Stimulated activated effector memory CD8-positive, alpha-beta T cell treated with anti-CD3 and anti-CD28 coated beads, Interleukin-12 subunit alpha, Interleukin-12 subunit beta, amount 100 ng/mL, for 72 hours (primary cell): ENCODE data around the gene SRSF2.
"Not testable (repeated sequence)": the region's sequence is repeated elsewhere in the genome, so short reads cannot be mapped to it uniquely, and the experiment has no call there.

Experiments used
- ATAC-seq: fragments of 150-1000 bp; cut with Tn5 transposase; 2 replicates; pipeline ENCODE4 v1.10.0; 2021
- DNase-seq, 2 donors: peaks; one replicate each; pipeline ENCODE4 v3.0.0; 2021 to 2022; ENCODE audit warnings: low spot score in 2 of 2
- H3K27ac Mint-ChIP-seq: one replicate; pipeline ENCODE4 v1.8.0; 2022; ENCODE audit warnings: mild to moderate bottlenecking, mixed read lengths
- H3K36me3 Mint-ChIP-seq: one replicate; pipeline ENCODE4 v1.8.0; 2022; ENCODE audit warnings: mild to moderate bottlenecking, mixed read lengths
- H3K4me1 Mint-ChIP-seq: one replicate; pipeline ENCODE4 v1.8.0; 2022; ENCODE audit warnings: mixed read lengths
- H3K4me3 Mint-ChIP-seq: one replicate; pipeline ENCODE4 v1.8.0; 2022; ENCODE audit warnings: mild to moderate bottlenecking, mixed read lengths
- H3K9me3 Mint-ChIP-seq: one replicate; pipeline ENCODE4 v1.8.0; 2022; ENCODE audit warnings: mixed read lengths

The SRSF2 gene

GRCh38 chr17:76702941-76703637 lies 34.0 kb downstream of the SRSF2 start:
- Mint-ChIP-seq H3K27ac (no peak overlapping the region), H3K4me1 (peaks cover 24% of the 10 kb centered on the region), H3K36me3 (peaks cover 4% of the 10 kb centered on the region), H3K9me3 (no peaks in the 10 kb centered on the region), H3K4me3 (no peak overlapping the region)
- no peak for ATAC-seq
- DNase-seq = no peak

DNA sequence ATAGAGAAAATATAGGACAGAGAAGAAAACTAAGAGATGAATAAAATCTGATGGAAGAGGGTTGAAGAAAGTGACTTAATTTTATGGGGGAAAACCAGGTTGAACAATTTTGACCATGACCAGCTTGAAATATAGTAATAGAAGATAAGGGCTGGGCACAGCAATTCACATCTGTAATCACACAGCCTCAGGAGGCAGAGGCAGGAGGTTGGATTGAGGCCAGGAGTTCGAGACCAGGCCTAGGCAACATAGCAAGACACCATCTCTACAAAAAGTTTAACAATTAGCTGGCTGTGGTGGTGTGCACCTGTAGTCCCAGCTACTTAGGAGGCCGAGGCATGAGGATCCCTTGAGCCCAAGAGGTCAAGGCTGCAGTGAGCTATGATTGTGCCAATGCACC lies 35.1 kb downstream of the SRSF2 start:
- DNase-seq = no peak
- H3K36me3 Mint-ChIP-seq = peaks cover 4% of the 10 kb centered on the region
- H3K9me3 Mint-ChIP-seq = no peaks in the 10 kb centered on the region
- peak overlapping the region; percentile 12 for H3K27ac Mint-ChIP-seq
- no peak overlapping the region for H3K4me3 Mint-ChIP-seq
- no peak for ATAC-seq
- H3K4me1 Mint-ChIP-seq = peaks cover 31% of the 10 kb centered on the region

- peaks cover 36% of the 10 kb centered on the region for H3K4me1 Mint-ChIP-seq
- H3K27ac Mint-ChIP-seq = peak overlapping the region; percentile 12
- peaks cover 4% of the 10 kb centered on the region for H3K36me3 Mint-ChIP-seq
- no peak overlapping the region for H3K4me3 Mint-ChIP-seq
- no peak for ATAC-seq
- DNase-seq = no peak
- no peaks in the 10 kb centered on the region for H3K9me3 Mint-ChIP-seq
Observed at GRCh38 chr17:76701471-76701967, 35.6 kb downstream of the SRSF2 start.

DNA sequence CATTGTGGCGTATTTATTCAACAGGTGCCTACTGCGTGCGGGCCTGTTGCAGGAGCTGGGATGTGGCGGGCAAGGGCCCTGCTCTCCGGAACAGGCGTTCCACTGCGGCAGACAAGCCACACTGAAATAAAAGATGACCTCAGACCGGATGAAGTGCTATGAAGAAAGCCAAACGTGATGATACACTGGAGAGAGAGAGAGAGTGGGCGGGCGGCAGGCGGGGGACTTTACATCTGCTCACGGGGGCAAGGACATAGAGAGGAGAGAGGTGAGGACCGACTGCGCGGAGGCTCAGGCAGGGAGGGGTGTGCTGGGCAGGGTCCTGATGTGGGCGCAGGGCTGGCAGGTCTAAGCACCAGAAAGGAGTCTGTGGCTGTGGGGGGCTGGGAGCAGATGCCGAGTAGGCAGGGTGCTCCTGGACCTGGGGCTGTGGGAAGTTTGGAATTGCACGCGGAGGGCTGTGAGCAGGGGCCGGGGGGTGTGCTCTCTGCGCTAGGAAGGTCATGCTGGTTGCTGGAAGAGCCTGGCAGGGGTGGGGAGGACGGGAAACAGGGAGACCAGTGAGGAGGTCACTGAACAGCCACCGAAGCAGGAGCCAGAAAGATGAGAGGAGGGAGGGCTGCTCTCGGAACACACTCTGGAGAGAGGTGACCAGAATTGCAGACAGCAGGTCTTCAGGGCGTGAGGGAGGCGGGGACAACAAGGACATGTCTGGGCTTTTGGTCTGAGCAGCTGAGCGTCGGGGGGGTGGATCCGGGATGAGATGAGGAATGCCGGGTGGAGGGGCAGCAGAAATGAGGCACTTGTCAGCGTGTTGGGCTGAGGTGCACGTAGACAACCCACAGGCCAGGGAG lies 36.3 kb downstream of the SRSF2 start:
- peaks cover 4% of the 10 kb centered on the region for H3K36me3 Mint-ChIP-seq
- DNase-seq (no peak), ATAC-seq (peak; percentile 79)
- no peaks in the 10 kb centered on the region for H3K9me3 Mint-ChIP-seq
- peaks cover 40% of the 10 kb centered on the region for H3K4me1 Mint-ChIP-seq
- peak overlapping the region; percentile 62 for H3K4me3 Mint-ChIP-seq
- H3K27ac Mint-ChIP-seq = peak overlapping the region; percentile 79

GRCh38 chr17:76700270-76700616 lies 36.9 kb downstream of the SRSF2 start:
- Mint-ChIP-seq H3K9me3 (no peaks in the 10 kb centered on the region), H3K27ac (peak overlapping the region; percentile 79), H3K36me3 (peaks cover 4% of the 10 kb centered on the region), H3K4me1 (peaks cover 46% of the 10 kb centered on the region), H3K4me3 (peak overlapping the region; percentile 62)
- no peak for DNase-seq
- ATAC-seq = peak; percentile 47

DNA sequence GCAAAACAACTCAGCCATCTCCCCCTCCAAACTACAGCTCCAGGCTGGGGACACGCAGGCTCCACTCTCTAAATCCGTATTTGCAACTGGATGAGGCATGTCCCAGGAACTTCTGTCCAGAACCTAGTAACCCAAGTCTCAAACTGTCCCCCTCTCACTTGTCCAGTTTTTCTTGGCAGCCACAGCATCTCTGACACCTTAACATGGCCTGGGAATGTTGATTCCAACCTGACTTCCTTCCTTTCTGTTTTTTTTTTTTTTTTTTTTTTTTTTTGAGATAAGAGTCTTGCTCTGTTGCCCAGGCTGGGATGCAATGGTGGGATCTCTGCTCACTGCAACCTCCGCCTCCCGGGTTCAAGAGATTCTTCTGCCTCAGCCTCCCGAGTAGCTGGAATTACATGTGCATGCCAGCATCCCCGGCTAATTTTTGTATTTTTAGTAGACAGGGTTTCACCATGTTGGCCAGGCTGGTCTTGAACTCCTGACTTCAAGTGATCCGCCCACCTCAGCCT lies 38.6 kb downstream of the SRSF2 start:
- not testable (repeated sequence) for H3K9me3 Mint-ChIP-seq, H3K4me3 Mint-ChIP-seq, H3K36me3 Mint-ChIP-seq, ATAC-seq, DNase-seq, H3K27ac Mint-ChIP-seq
- peaks cover 47% of the 10 kb centered on the region for H3K4me1 Mint-ChIP-seq

DNA sequence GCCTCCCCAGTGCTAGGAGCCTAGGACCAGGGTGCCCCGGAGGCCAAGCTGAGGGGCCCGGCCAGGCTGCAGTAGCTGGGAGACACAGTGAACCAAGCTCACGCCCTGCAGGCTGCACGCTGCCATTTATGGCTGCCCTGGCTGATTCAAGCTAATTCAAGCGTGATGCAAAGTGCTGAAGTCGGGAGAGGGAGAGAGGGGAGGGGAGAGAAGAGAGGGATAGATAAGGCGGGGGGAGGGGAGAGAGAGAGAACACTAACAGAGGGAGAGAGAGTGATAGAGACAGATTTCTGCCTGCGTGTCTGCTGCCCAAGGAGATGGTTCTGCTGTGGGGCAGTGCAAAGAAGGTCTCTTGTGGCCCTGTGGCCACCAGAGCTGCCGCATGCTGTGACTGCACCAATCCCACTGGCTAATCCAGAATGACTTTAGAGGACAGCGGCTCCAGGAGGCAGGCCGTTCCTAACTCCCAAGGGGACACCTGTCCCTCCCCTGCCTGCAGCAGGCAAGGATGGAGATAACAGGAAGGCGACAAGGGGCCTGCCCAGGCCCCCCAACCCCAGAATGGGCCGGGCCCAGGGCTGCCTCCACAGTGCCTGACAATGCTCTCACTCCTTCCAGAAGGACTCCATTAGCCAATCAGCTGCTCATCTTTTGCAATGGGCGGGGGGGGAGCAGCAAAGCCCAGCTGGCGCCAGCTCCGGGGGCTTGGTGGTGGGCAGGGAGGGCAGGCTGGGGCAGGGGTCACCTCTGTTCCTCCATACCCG lies 39.2 kb downstream of the SRSF2 start:
- ATAC-seq (no peak), DNase-seq (no peak)
- peaks cover 4% of the 10 kb centered on the region for H3K36me3 Mint-ChIP-seq
- H3K4me3 Mint-ChIP-seq = no peak overlapping the region
- no peaks in the 10 kb centered on the region for H3K9me3 Mint-ChIP-seq
- H3K27ac Mint-ChIP-seq = no peak overlapping the region
- H3K4me1 Mint-ChIP-seq = peaks cover 47% of the 10 kb centered on the region

GRCh38 chr17:76696763-76697701 lies 40.1 kb downstream of the SRSF2 start:
- peaks cover 47% of the 10 kb centered on the region for H3K4me1 Mint-ChIP-seq
- H3K36me3 Mint-ChIP-seq = peaks cover 4% of the 10 kb centered on the region
- no peak overlapping the region for H3K4me3 Mint-ChIP-seq
- ATAC-seq = peak; percentile 53
- H3K27ac Mint-ChIP-seq = peak overlapping the region; percentile 50
- no peaks in the 10 kb centered on the region for H3K9me3 Mint-ChIP-seq
- no peak for DNase-seq

DNA sequence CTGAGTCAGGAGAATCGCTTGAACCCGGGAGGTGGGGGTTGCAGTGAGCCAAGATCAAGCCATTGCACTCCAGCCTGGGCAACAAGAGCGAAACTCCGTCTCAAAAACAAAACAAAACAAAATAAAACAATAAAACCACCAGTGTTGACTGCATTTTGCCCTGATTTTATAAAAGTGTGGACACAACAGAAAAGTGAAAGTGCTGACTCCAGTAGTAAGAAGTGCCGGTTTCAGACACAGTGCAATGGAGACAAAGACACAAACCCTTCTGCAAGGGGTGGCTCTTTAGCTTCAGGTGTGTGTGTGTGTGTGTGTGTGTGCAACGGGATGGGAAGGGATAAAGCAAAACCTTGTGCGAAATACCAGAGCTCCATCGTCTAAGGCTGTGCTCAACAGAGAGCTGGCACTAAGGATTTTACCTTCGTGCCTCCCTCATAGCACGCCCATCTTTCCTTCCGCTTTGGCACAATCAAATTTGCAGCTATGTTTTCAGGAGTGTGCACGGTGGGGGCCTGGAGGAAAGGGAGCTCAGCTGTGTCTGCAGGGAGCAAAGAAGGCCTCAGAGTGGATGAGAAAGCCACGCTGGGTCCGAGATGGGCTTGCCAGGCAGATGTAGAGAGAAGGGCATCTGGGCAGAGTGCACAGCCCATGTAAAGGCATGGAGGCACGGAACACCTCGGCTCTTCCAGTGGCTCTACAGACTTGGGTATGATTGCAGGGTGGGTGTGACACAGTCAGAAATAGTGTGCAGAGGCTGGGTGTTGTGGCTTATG lies 41.9 kb downstream of the SRSF2 start:
- peaks cover 33% of the 10 kb centered on the region for H3K4me1 Mint-ChIP-seq
- peaks cover under 1% of the 10 kb centered on the region for H3K36me3 Mint-ChIP-seq
- no peaks in the 10 kb centered on the region for H3K9me3 Mint-ChIP-seq
- DNase-seq (no peak), ATAC-seq (no peak)
- no peak overlapping the region for H3K27ac Mint-ChIP-seq
- peak overlapping the region; percentile 21 for H3K4me3 Mint-ChIP-seq

DNA sequence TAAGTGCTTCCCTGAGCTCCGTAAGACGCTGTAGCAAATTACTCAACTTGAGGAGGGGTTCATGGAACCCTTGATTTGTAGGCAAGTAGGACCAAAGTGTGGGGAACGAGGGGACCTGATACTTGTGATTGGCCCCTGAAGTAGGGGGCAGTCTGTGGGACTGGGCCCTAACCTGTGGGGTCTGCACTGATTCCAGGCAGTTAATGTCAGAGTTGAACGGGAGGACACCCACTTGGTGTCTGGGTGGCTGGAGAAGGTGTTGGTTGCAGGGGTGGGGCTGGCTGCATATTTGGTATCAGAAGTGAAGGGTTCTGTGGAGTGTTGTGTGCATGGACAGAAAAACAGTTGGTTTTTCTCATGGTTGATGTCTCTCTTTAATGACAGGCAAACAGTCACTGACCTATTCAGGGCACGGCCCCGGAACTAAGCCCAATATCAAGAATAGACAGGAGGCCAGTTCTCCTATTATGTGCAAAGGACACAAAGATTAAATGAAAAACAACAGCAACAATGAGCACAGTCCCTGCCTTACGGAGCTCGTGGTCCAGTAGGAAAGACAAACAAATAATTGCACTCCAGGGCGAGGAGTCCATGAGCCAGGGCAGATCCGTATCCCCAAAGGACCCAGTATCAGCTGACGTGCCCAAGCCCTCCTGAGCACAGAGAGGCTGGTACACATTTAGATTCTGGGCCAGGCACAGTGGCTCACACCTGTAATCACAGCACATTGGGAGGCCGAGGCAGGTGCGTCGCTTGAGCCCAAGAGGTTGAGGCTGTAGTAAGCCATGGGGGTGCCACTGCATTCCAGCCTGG lies 45.5 kb downstream of the SRSF2 start:
- no peaks in the 10 kb centered on the region for H3K9me3 Mint-ChIP-seq
- DNase-seq (no peak), ATAC-seq (no peak)
- H3K36me3 Mint-ChIP-seq = no peaks in the 10 kb centered on the region
- no peak overlapping the region for H3K27ac Mint-ChIP-seq
- H3K4me1 Mint-ChIP-seq = peaks cover 18% of the 10 kb centered on the region
- H3K4me3 Mint-ChIP-seq = no peak overlapping the region

DNA sequence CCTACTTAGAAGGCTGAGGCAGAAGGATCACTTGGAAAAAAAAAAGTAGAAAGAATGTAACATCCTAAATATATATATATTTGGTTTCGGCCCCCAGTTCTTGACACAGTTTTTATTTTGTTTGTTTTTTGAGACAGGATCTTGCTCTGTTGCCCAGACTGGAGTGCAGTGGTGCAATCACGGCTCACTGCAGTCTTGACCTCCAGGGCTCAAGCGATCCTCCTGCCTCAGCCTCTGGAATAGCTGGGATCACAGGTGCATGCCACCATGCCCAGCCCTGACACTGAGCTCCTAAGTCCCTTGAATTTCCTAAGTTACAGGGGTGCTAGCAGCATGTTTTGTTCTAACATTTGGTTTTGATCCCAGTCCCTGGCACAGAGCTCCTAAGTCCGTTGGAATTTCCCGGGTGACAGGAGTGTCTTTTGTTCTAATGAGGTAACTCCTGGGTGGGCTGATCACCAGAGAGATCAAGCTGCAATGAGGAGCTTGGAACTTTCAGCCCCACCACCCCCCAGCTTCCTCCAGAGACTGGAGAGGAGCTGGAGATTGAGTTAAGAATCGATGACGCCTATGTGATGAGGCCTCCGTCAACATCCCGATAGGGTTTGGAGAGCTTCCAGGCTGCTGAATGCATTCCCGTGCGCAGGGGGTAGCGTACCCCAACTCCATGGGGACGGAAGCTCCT lies 46.4 kb downstream of the SRSF2 start:
- H3K4me1 Mint-ChIP-seq = peaks cover 12% of the 10 kb centered on the region
- ATAC-seq (no peak), DNase-seq (no peak)
- H3K27ac Mint-ChIP-seq = no peak overlapping the region
- no peaks in the 10 kb centered on the region for H3K36me3 Mint-ChIP-seq
- H3K4me3 Mint-ChIP-seq = no peak overlapping the region
- no peaks in the 10 kb centered on the region for H3K9me3 Mint-ChIP-seq

DNA sequence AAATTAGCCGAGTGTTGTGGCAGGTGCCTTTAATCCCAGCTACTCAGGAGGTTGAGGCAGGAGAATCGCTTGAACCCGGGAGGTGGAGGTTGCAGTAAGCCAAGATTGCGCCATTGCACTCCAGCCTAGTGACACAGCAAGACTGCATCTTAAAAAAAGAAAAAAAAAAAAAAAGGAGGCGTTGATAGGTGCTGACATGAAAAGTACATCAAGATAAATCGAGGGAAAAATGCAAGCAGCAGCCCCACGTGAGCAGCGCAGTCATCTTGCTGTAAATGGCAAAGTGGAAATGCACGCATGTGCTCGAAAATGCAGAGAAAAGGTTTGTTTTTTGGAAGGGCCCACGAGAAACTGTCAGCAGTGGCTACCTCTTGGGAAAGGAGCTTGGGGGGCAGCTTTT lies 47.3 kb downstream of the SRSF2 start:
- Mint-ChIP-seq H3K36me3 (no peaks in the 10 kb centered on the region), H3K4me3 (no peak overlapping the region), H3K27ac (no peak overlapping the region), H3K9me3 (no peaks in the 10 kb centered on the region), H3K4me1 (peaks cover 6% of the 10 kb centered on the region)
- ATAC-seq (no peak), DNase-seq (no peak)

- Mint-ChIP-seq H3K27ac (no peak overlapping the region), H3K4me3 (no peak overlapping the region), H3K4me1 (peaks cover 6% of the 10 kb centered on the region), H3K9me3 (no peaks in the 10 kb centered on the region), H3K36me3 (no peaks in the 10 kb centered on the region)
- DNase-seq = no peak
- no peak for ATAC-seq
Observed at GRCh38 chr17:76688165-76688622, 48.9 kb downstream of the SRSF2 start.
